ENCODE results near the gene GPX1. TPM values are rescaled to one million over a fixed set of nuclear protein-coding genes. Genes with fewer than 3 reads are reported as not detected.
A peak's percentile ranks its signal among the peaks of the same experiment; 100 is the strongest.
"Not testable (repeated sequence)": the region's sequence is repeated elsewhere in the genome, so short reads cannot be mapped to it uniquely, and the experiment has no call there.

Gene GPX1
- polyA plus RNA-seq, 4 donors, result 183 to 419 (median 337) TPM

- not testable (repeated sequence) for H3K27me3 ChIP-seq (ENCODE audit: control insufficient read depth in 3 of 3, insufficient read depth in 3 of 3, low read length in 3 of 3); H3K9me3 ChIP-seq (ENCODE audit: control insufficient read depth in 2 of 2, insufficient read depth in 1 of 2, low read depth in 1 of 2, low read length in 1 of 2); DNase-seq; FAIRE-seq
- Histone ChIP-seq H3K27ac (ENCODE audit: low read depth in 1 of 3, low read length in 2 of 3) (peak overlapping the region in 2 of 3 donors; percentile 81 to 90), H3K36me3 (ENCODE audit: control insufficient read depth in 3 of 3, insufficient read depth in 2 of 3, low read depth in 1 of 3, low read length in 3 of 3) (peaks cover 6 to 57% (median 10%) of the 10 kb centered on the region in 3 donors), H3K4me1 (ENCODE audit: control insufficient read depth in 3 of 3, insufficient read depth in 2 of 3, low read depth in 1 of 3, low read length in 2 of 3) (peaks cover 0 to 16% (median 5%) of the 10 kb centered on the region in 3 donors), H3K4me3 (ENCODE audit: low read depth in 1 of 3, low read length in 3 of 3) (peak overlapping the region; percentile 54 to 74 (median 61))
- WGBS, 3 donors, result 24 to 28% (median 25%) methylated on average over 7 to 10 of the region's 10 CpGs
Measured at GRCh38 chr3:49357095-49357442, 1.1 kb downstream of the GPX1 start.

DNA sequence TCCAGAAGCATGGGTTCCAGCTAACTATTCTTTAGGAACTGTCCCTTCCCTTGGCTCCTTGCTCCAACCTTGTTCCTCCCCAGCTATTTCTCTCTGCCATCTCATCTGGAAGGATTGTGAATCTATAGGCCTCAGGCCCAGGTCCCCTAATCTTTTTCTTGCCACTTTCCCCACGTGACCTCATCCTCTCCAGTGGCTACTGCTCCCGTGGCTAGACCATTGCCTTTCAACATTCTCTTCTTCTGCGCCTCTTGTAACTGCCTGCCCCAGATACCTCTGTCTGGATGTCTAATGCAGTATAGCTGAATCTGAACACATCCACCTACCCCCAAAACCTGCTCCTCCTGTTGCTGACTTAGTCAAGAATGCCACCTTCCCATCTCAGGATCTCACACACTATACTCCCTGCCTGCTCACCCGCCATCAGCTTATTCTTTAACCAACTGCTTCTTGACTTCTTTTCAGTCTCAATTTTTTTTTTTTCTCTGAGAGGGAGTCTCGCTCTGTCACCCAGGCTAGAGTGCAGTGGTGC is 5.2 kb downstream of the GPX1 start:
- FAIRE-seq (no peak), DNase-seq (no peak)
- Histone ChIP-seq H3K4me1 (ENCODE audit: control insufficient read depth in 3 of 3, insufficient read depth in 2 of 3, low read depth in 1 of 3, low read length in 2 of 3) (peaks cover 0 to 40% (median 10%) of the 10 kb centered on the region in 3 donors), H3K36me3 (ENCODE audit: control insufficient read depth in 3 of 3, insufficient read depth in 2 of 3, low read depth in 1 of 3, low read length in 3 of 3) (peaks cover 0 to 24% (median 0%) of the 10 kb centered on the region in 3 donors), H3K27ac (ENCODE audit: low read depth in 1 of 3, low read length in 2 of 3) (peak overlapping the region in 1 of 3 donors; percentile 81), H3K9me3 (ENCODE audit: control insufficient read depth in 2 of 2, insufficient read depth in 1 of 2, low read depth in 1 of 2, low read length in 1 of 2) (no peaks in the 10 kb centered on the region), H3K4me3 (ENCODE audit: low read depth in 1 of 3, low read length in 3 of 3) (no peak overlapping the region), H3K27me3 (ENCODE audit: control insufficient read depth in 3 of 3, insufficient read depth in 3 of 3, low read length in 3 of 3) (no peaks in the 10 kb centered on the region)
- WGBS, 3 donors, result 83 to 91% (median 88%) methylated on average over 5 of the region's 5 CpGs

GRCh38 chr3:49352281-49352680 is 5.9 kb downstream of the GPX1 start:
- H3K4me1 ChIP-seq (ENCODE audit: control insufficient read depth in 3 of 3, insufficient read depth in 2 of 3, low read depth in 1 of 3, low read length in 2 of 3), result peaks cover 0 to 40% (median 10%) of the 10 kb centered on the region in 3 donors
- FAIRE-seq (no peak), DNase-seq (no peak)
- H3K27ac ChIP-seq (ENCODE audit: low read depth in 1 of 3, low read length in 2 of 3), result peak overlapping the region in 2 of 3 donors; percentile 81 to 90
- H3K9me3 ChIP-seq (ENCODE audit: control insufficient read depth in 2 of 2, insufficient read depth in 1 of 2, low read depth in 1 of 2, low read length in 1 of 2), result no peaks in the 10 kb centered on the region
- 79 to 81% (median 80%) methylated on average over 2 of the region's 2 CpGs for WGBS, 3 donors
- peaks cover 0 to 24% (median 0%) of the 10 kb centered on the region in 3 donors for H3K36me3 ChIP-seq (ENCODE audit: control insufficient read depth in 3 of 3, insufficient read depth in 2 of 3, low read depth in 1 of 3, low read length in 3 of 3)
- H3K27me3 ChIP-seq (ENCODE audit: control insufficient read depth in 3 of 3, insufficient read depth in 3 of 3, low read length in 3 of 3), result no peaks in the 10 kb centered on the region
- no peak overlapping the region for H3K4me3 ChIP-seq (ENCODE audit: low read depth in 1 of 3, low read length in 3 of 3)

- Histone ChIP-seq H3K27ac (ENCODE audit: low read depth in 1 of 3, low read length in 2 of 3) (peak overlapping the region; percentile 41 to 90 (median 81)), H3K27me3 (ENCODE audit: control insufficient read depth in 3 of 3, insufficient read depth in 3 of 3, low read length in 3 of 3) (no peaks in the 10 kb centered on the region), H3K4me3 (ENCODE audit: low read depth in 1 of 3, low read length in 3 of 3) (no peak overlapping the region), H3K4me1 (ENCODE audit: control insufficient read depth in 3 of 3, insufficient read depth in 2 of 3, low read depth in 1 of 3, low read length in 2 of 3) (peaks cover 0 to 39% (median 9%) of the 10 kb centered on the region in 3 donors), H3K9me3 (ENCODE audit: control insufficient read depth in 2 of 2, insufficient read depth in 1 of 2, low read depth in 1 of 2, low read length in 1 of 2) (no peaks in the 10 kb centered on the region), H3K36me3 (ENCODE audit: control insufficient read depth in 3 of 3, insufficient read depth in 2 of 3, low read depth in 1 of 3, low read length in 3 of 3) (peaks cover 0 to 17% (median 0%) of the 10 kb centered on the region in 3 donors)
- 7 to 17% (median 16%) methylated on average over 1 of the region's 1 CpG for WGBS, 3 donors
- DNase-seq, result peak in 1 of 2 donors; percentile 29
- FAIRE-seq, result no peak
Measured at GRCh38 chr3:49351521-49352011, 6.6 kb downstream of the GPX1 start.

DNA sequence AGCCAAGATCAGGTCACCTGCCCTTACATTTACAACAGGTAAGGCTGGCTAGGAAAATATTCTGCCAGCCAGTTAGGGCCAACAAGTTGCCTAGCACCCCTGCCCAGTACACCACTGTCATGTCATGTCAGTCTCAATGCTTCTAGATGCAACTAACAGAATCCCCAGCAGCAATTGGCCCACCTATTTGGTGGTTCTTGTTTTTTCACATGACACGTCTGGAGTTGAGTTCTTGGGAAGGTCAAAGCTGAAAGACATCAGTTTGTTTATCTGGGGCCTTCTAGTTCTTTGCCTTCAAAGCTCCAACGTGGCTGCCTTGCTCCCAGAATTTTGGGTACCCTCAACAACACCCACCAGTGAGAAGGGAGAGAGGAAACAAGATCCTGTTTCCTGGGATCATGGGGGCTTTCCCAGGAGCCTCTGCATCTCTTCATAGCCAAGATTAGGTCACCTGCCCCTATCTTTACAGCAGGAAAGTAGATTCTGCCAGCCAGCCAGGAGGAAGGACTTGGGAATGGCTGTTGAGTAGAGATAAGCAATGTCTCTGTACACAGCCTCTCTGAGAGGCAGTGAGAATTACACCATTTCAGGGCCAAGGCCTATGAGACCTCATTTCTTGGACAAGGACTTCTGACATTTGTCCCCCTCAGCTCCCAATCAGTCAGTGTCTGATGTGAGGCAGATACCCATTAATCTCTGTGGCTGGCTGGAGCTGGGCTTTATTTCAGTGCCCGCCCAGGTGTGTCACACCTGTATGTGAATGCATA is 8.6 kb downstream of the GPX1 start:
- H3K27me3 ChIP-seq (ENCODE audit: control insufficient read depth in 3 of 3, insufficient read depth in 3 of 3, low read length in 3 of 3), result no peaks in the 10 kb centered on the region
- H3K4me1 ChIP-seq (ENCODE audit: control insufficient read depth in 3 of 3, insufficient read depth in 2 of 3, low read depth in 1 of 3, low read length in 2 of 3), result peaks cover 0 to 35% (median 5%) of the 10 kb centered on the region in 3 donors
- no peak for FAIRE-seq
- DNase-seq, result peak; percentile 72 to 79
- H3K9me3 ChIP-seq (ENCODE audit: control insufficient read depth in 2 of 2, insufficient read depth in 1 of 2, low read depth in 1 of 2, low read length in 1 of 2), result no peaks in the 10 kb centered on the region
- peaks cover 0 to under 1% (median 0%) of the 10 kb centered on the region in 3 donors for H3K36me3 ChIP-seq (ENCODE audit: control insufficient read depth in 3 of 3, insufficient read depth in 2 of 3, low read depth in 1 of 3, low read length in 3 of 3)
- WGBS, 3 donors, result 35 to 52% (median 44%) methylated on average over 3 of the region's 3 CpGs
- H3K4me3 ChIP-seq (ENCODE audit: low read depth in 1 of 3, low read length in 3 of 3), result no peak overlapping the region
- peak overlapping the region; percentile 66 to 90 (median 80) for H3K27ac ChIP-seq (ENCODE audit: low read depth in 1 of 3, low read length in 2 of 3)

DNA sequence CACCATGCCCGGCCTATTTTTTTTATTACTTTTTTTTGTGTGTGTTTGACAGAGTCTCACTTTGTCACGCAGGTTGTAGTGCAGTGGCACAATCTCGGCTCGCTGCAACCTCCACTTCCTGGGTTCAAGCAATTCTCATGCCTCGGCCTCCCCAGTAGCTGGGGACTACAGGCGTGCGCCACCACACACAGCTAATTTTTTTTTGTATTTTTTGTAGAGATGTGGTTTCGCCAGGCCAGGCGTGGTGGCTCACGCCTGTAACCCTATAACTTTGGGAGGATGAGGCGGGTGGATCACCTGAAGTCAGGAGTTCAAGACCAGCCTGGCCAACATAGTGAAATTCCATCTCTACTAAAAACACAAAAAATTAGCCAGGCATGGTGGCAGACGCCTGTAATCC is 9.8 kb downstream of the GPX1 start:
- not testable (repeated sequence) for H3K36me3 ChIP-seq (ENCODE audit: control insufficient read depth in 3 of 3, insufficient read depth in 2 of 3, low read depth in 1 of 3, low read length in 3 of 3); H3K4me3 ChIP-seq (ENCODE audit: low read depth in 1 of 3, low read length in 3 of 3); H3K27me3 ChIP-seq (ENCODE audit: control insufficient read depth in 3 of 3, insufficient read depth in 3 of 3, low read length in 3 of 3); H3K9me3 ChIP-seq (ENCODE audit: control insufficient read depth in 2 of 2, insufficient read depth in 1 of 2, low read depth in 1 of 2, low read length in 1 of 2); FAIRE-seq; DNase-seq
- Histone ChIP-seq H3K27ac (ENCODE audit: low read depth in 1 of 3, low read length in 2 of 3) (peak overlapping the region in 1 of 3 donors; percentile 90), H3K4me1 (ENCODE audit: control insufficient read depth in 3 of 3, insufficient read depth in 2 of 3, low read depth in 1 of 3, low read length in 2 of 3) (peaks cover 0 to 35% (median 5%) of the 10 kb centered on the region in 3 donors)
- 91 to 95% (median 91%) methylated on average over 12 of the region's 12 CpGs for WGBS, 3 donors

GRCh38 chr3:49346797-49347251 is 11.3 kb downstream of the GPX1 start:
- FAIRE-seq, result no peak
- H3K4me3 ChIP-seq (ENCODE audit: low read depth in 1 of 3, low read length in 3 of 3), result no peak overlapping the region
- H3K36me3 ChIP-seq (ENCODE audit: control insufficient read depth in 3 of 3, insufficient read depth in 2 of 3, low read depth in 1 of 3, low read length in 3 of 3), result no peaks in the 10 kb centered on the region
- H3K4me1 ChIP-seq (ENCODE audit: control insufficient read depth in 3 of 3, insufficient read depth in 2 of 3, low read depth in 1 of 3, low read length in 2 of 3), result peaks cover 0 to 35% (median 4%) of the 10 kb centered on the region in 3 donors
- 65 to 84% (median 80%) methylated on average over 6 of the region's 6 CpGs for WGBS, 3 donors
- DNase-seq, result no peak
- peak overlapping the region in 1 of 3 donors; percentile 58 for H3K27ac ChIP-seq (ENCODE audit: low read depth in 1 of 3, low read length in 2 of 3)
- no peaks in the 10 kb centered on the region for H3K9me3 ChIP-seq (ENCODE audit: control insufficient read depth in 2 of 2, insufficient read depth in 1 of 2, low read depth in 1 of 2, low read length in 1 of 2)
- H3K27me3 ChIP-seq (ENCODE audit: control insufficient read depth in 3 of 3, insufficient read depth in 3 of 3, low read length in 3 of 3), result no peaks in the 10 kb centered on the region

DNA sequence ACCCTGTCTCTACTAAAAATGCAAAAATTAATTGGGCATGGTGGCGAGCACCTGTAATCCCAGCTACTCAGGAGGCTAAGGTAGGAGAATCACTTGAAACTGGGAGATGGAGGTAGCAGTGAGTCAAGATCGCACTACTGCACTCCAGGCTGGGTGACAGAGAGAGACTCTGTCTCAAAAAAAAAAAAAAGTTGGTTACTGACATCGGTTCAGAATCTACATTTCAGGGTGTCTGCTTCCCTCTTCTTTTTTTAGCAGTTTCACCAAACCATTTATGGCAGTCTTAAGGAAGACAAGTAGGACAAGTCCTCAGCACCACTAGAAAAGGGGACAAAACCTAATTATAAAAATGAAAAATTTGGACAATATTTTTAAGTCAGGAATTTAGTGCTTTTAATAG is 15.0 kb downstream of the GPX1 start:
- no peak for DNase-seq
- H3K4me1 ChIP-seq (ENCODE audit: control insufficient read depth in 3 of 3, insufficient read depth in 2 of 3, low read depth in 1 of 3, low read length in 2 of 3), result peaks cover 2 to 12% (median 6%) of the 10 kb centered on the region in 3 donors
- 78 to 96% (median 84%) methylated on average over 3 of the region's 3 CpGs for WGBS, 3 donors
- no peaks in the 10 kb centered on the region for H3K36me3 ChIP-seq (ENCODE audit: control insufficient read depth in 3 of 3, insufficient read depth in 2 of 3, low read depth in 1 of 3, low read length in 3 of 3)
- H3K4me3 ChIP-seq (ENCODE audit: low read depth in 1 of 3, low read length in 3 of 3), result no peak overlapping the region
- FAIRE-seq, result no peak
- peak overlapping the region in 1 of 3 donors; percentile 34 for H3K27ac ChIP-seq (ENCODE audit: low read depth in 1 of 3, low read length in 2 of 3)
- H3K9me3 ChIP-seq (ENCODE audit: control insufficient read depth in 2 of 2, insufficient read depth in 1 of 2, low read depth in 1 of 2, low read length in 1 of 2), result no peaks in the 10 kb centered on the region
- no peaks in the 10 kb centered on the region for H3K27me3 ChIP-seq (ENCODE audit: control insufficient read depth in 3 of 3, insufficient read depth in 3 of 3, low read length in 3 of 3)
